ENCODE data around the gene ANKRD37.

DNA sequence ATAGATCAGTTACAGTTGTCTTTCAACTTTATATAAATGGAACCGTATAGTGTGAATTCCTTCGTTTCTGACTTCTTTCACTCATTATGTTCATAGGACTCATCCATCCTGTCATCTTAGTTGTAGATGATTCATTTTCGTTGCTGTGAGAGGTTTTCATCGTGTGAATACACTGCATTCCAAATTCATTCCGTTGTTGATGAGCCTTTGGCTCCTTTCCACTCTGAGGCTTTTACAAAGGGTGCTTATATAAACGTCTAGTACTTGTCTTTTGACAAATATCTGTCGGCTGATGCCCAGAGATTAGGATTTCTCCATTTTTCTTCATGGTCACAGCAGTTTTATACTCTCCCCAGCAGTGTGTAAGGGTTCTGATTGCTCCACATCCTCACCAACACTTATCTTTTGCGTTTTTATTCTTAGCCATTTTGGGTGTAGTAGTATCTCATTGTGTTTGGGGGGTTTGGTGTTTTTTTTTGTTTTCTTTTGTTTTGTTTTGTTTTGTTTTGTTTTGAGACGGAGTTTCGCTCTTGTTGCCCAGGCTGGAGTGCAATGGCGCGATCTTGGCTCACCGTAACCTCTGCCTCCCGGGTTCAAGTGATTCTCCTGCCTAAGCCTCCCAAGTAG lies 49.6 kb upstream of the ANKRD37 start:
- TF ChIP-seq, protein P1, sequence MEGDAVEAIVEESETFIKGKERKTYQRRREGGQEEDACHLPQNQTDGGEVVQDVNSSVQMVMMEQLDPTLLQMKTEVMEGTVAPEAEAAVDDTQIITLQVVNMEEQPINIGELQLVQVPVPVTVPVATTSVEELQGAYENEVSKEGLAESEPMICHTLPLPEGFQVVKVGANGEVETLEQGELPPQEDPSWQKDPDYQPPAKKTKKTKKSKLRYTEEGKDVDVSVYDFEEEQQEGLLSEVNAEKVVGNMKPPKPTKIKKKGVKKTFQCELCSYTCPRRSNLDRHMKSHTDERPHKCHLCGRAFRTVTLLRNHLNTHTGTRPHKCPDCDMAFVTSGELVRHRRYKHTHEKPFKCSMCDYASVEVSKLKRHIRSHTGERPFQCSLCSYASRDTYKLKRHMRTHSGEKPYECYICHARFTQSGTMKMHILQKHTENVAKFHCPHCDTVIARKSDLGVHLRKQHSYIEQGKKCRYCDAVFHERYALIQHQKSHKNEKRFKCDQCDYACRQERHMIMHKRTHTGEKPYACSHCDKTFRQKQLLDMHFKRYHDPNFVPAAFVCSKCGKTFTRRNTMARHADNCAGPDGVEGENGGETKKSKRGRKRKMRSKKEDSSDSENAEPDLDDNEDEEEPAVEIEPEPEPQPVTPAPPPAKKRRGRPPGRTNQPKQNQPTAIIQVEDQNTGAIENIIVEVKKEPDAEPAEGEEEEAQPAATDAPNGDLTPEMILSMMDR (conservative IDR thresholded peaks at IDR 0.05 in 1 of 2, IDR thresholded peaks at IDR 0.05 in 1 of 2; ENCODE audit: extremely low read depth in 1 of 2, insufficient read depth in 1 of 2, low read depth in 1 of 2, low read length in 2 of 2), result no peak
- no peak for TF ChIP-seq EZH2 (IDR thresholded peaks at IDR 0.05; ENCODE audit: borderline replicate concordance, low read length)
